ENCODE results near the gene SELP.

DNA sequence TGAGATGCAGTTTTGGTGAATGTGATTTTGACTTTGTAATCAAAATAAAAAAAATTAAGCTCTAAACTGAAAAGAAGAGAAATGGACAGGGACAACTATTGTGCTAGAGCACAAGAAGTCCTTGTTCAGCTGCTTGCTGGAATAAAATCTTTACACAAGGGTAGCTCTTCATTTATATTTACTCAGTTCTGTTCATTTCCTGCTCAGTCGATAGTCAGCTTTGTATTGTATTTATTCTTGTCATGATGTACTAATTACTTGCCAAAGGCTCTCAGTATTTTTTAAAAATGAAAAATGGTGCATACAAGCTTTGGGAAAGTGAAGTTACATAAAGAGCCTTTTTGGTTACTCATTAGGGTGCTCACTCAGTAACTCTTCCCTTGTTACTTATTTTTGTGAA lies 61.4 kb downstream of the SELP start:
- TF ChIP-seq, protein P1, sequence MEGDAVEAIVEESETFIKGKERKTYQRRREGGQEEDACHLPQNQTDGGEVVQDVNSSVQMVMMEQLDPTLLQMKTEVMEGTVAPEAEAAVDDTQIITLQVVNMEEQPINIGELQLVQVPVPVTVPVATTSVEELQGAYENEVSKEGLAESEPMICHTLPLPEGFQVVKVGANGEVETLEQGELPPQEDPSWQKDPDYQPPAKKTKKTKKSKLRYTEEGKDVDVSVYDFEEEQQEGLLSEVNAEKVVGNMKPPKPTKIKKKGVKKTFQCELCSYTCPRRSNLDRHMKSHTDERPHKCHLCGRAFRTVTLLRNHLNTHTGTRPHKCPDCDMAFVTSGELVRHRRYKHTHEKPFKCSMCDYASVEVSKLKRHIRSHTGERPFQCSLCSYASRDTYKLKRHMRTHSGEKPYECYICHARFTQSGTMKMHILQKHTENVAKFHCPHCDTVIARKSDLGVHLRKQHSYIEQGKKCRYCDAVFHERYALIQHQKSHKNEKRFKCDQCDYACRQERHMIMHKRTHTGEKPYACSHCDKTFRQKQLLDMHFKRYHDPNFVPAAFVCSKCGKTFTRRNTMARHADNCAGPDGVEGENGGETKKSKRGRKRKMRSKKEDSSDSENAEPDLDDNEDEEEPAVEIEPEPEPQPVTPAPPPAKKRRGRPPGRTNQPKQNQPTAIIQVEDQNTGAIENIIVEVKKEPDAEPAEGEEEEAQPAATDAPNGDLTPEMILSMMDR (IDR thresholded peaks at IDR 0.05): no peak
- no peak for TF ChIP-seq TCF7L2 (IDR thresholded peaks at IDR 0.05; ENCODE audit: low read depth, low read length)
- TF ChIP-seq, protein P2, sequence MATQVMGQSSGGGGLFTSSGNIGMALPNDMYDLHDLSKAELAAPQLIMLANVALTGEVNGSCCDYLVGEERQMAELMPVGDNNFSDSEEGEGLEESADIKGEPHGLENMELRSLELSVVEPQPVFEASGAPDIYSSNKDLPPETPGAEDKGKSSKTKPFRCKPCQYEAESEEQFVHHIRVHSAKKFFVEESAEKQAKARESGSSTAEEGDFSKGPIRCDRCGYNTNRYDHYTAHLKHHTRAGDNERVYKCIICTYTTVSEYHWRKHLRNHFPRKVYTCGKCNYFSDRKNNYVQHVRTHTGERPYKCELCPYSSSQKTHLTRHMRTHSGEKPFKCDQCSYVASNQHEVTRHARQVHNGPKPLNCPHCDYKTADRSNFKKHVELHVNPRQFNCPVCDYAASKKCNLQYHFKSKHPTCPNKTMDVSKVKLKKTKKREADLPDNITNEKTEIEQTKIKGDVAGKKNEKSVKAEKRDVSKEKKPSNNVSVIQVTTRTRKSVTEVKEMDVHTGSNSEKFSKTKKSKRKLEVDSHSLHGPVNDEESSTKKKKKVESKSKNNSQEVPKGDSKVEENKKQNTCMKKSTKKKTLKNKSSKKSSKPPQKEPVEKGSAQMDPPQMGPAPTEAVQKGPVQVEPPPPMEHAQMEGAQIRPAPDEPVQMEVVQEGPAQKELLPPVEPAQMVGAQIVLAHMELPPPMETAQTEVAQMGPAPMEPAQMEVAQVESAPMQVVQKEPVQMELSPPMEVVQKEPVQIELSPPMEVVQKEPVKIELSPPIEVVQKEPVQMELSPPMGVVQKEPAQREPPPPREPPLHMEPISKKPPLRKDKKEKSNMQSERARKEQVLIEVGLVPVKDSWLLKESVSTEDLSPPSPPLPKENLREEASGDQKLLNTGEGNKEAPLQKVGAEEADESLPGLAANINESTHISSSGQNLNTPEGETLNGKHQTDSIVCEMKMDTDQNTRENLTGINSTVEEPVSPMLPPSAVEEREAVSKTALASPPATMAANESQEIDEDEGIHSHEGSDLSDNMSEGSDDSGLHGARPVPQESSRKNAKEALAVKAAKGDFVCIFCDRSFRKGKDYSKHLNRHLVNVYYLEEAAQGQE (IDR thresholded peaks at IDR 0.05; ENCODE audit: insufficient read depth in 1 of 2, low read depth in 2 of 2, low read length in 1 of 2): no peak
- no peak for TF ChIP-seq POLR2AphosphoS5 (IDR thresholded peaks at IDR 0.05; ENCODE audit: low read depth, low read length)
- TF ChIP-seq SIN3A (IDR thresholded peaks at IDR 0.05; ENCODE audit: borderline replicate concordance, insufficient read depth, low read depth, low read length): no peak

Measured in Panc1 (cell line).